Measurements from ENCODE around the gene PNPLA5. TPM values are rescaled to one million over a fixed set of nuclear protein-coding genes. Genes with fewer than 3 reads are reported as not detected.

The PNPLA5 gene
- total and polyA plus RNA-seq, 10 donors = not detected

- intact Hi-C loops (cut with DNase I; ENCODE audit: low total_unique reads) = loop anchor here (10.0 kb wide), 1 partner anchor 495 kb away; no protein-coding TSS in a partner anchor
- TF ChIP-seq POLR2AphosphoS5 (IDR thresholded peaks at IDR 0.05) (no peak), CTCF (IDR thresholded peaks at IDR 0.05 in 8 of 11, conservative IDR thresholded peaks at IDR 0.05 in 3 of 11) (no peak), POLR2A (IDR thresholded peaks at IDR 0.05) (no peak)
- WGBS, 5 donors = 33 to 61% (median 54%) methylated on average over 2 to 4 of the region's 4 CpGs
- Histone ChIP-seq H3K4me3 (no peak overlapping the region), H3K4me1 (peaks cover 2 to 17% (median 12%) of the 10 kb centered on the region in 6 donors), H3K27ac (no peak overlapping the region), H3K9me3 (no peaks in the 10 kb centered on the region), H3K36me3 (no peaks in the 10 kb centered on the region), H3K27me3 (replicated peaks in 1 of 7) (peaks cover 0 to 96% (median 38%) of the 10 kb centered on the region in 7 donors)
- peak; percentile 28 for DNase-seq
These were observed 2.0 kb downstream of the PNPLA5 start for GRCh38 chr22:43889860-43890253.

- Histone ChIP-seq H3K9me3 (no peaks in the 10 kb centered on the region), H3K36me3 (no peaks in the 10 kb centered on the region), H3K27ac (no peak overlapping the region), H3K4me3 (no peak overlapping the region), H3K27me3 (replicated peaks in 1 of 7) (peaks cover 0 to 95% (median 38%) of the 10 kb centered on the region in 7 donors), H3K4me1 (peaks cover 3 to 22% (median 15%) of the 10 kb centered on the region in 6 donors)
- no peak for DNase-seq
- no peak for TF ChIP-seq POLR2AphosphoS5 (IDR thresholded peaks at IDR 0.05)
- no peak for TF ChIP-seq POLR2A (IDR thresholded peaks at IDR 0.05)
- TF ChIP-seq CTCF (IDR thresholded peaks at IDR 0.05 in 8 of 11, conservative IDR thresholded peaks at IDR 0.05 in 3 of 11) = no peak
- WGBS, 5 donors = 62 to 81% (median 74%) methylated on average over 13 to 16 of the region's 16 CpGs
- intact Hi-C loops (cut with DNase I; ENCODE audit: low total_unique reads) = loop anchor here (10.0 kb wide), 1 partner anchor 495 kb away; no protein-coding TSS in a partner anchor
These were observed 2.5 kb downstream of the PNPLA5 start for GRCh38 chr22:43889201-43889859.

GRCh38 chr22:43888740-43889139 lies 3.1 kb downstream of the PNPLA5 start:
- WGBS, 5 donors = 52 to 89% (median 70%) methylated on average over 3 to 4 of the region's 4 CpGs

More at GRCh38 chr22:43888740-43889139, 3.1 kb downstream of the PNPLA5 start:
- intact Hi-C loops (cut with DNase I; ENCODE audit: low total_unique reads) = loop anchor here (10.0 kb wide), 1 partner anchor 494 kb away; no protein-coding TSS in a partner anchor
- no peaks in the 10 kb centered on the region for H3K36me3 ChIP-seq
- no peaks in the 10 kb centered on the region for H3K9me3 ChIP-seq
- H3K27ac ChIP-seq = no peak overlapping the region
- H3K4me3 ChIP-seq = no peak overlapping the region
- peaks cover 3 to 24% (median 16%) of the 10 kb centered on the region in 6 donors for H3K4me1 ChIP-seq
- H3K27me3 ChIP-seq (replicated peaks in 1 of 7) = peaks cover 0 to 95% (median 38%) of the 10 kb centered on the region in 7 donors
- DNase-seq = no peak
- TF ChIP-seq CTCF (IDR thresholded peaks at IDR 0.05 in 8 of 11, conservative IDR thresholded peaks at IDR 0.05 in 3 of 11) = no peak
- no peak for TF ChIP-seq POLR2AphosphoS5 (IDR thresholded peaks at IDR 0.05)
- no peak for TF ChIP-seq POLR2A (IDR thresholded peaks at IDR 0.05)
